Stimulated activated CD4-positive, alpha-beta T cell treated with anti-CD3 and anti-CD28 coated beads, Interleukin-2, amount 100 ng/mL, for 48 hours (primary cell): Measurements from ENCODE around the gene UCHL3.
A peak's percentile ranks its signal among the peaks of the same experiment; 100 is the strongest.

Source experiments
- DNase-seq, 2 donors: peaks; one replicate each; pipeline ENCODE4 v3.0.0-alpha.2; 2020

The UCHL3 gene

GRCh38 chr13:75550159-75550567, 572 bp downstream of the UCHL3 start:
- peak; percentile 16 to 27 for DNase-seq

GRCh38 chr13:75554464-75554863, 4.9 kb downstream of the UCHL3 start:
- DNase-seq = no peak

GRCh38 chr13:75554981-75555380, 5.4 kb downstream of the UCHL3 start:
- no peak for DNase-seq

- DNase-seq = no peak
These were observed 6.2 kb downstream of the UCHL3 start for GRCh38 chr13:75555836-75556235.

- DNase-seq = no peak
These were observed 7.4 kb downstream of the UCHL3 start for GRCh38 chr13:75556961-75557360.

GRCh38 chr13:75558145-75558840, 8.7 kb downstream of the UCHL3 start:
- DNase-seq = no peak

GRCh38 chr13:75566658-75567057, 17.1 kb downstream of the UCHL3 start:
- no peak for DNase-seq

- no peak for DNase-seq
These were observed 20.0 kb downstream of the UCHL3 start for GRCh38 chr13:75569576-75569975.

GRCh38 chr13:75579529-75579928, 29.9 kb downstream of the UCHL3 start:
- no peak for DNase-seq

- DNase-seq = no peak
These were observed 32.5 kb downstream of the UCHL3 start for GRCh38 chr13:75581874-75582640.

GRCh38 chr13:75583091-75583490, 33.5 kb downstream of the UCHL3 start:
- no peak for DNase-seq

- DNase-seq = no peak
These were observed 35.6 kb downstream of the UCHL3 start for GRCh38 chr13:75585153-75585552.

GRCh38 chr13:75587679-75588078, 38.1 kb downstream of the UCHL3 start:
- DNase-seq = no peak

- no peak for DNase-seq
These were observed 47.1 kb downstream of the UCHL3 start for GRCh38 chr13:75596657-75597182.

- no peak for DNase-seq
These were observed 50.8 kb downstream of the UCHL3 start for GRCh38 chr13:75600371-75600770.

- no peak for DNase-seq
These were observed 53.4 kb downstream of the UCHL3 start for GRCh38 chr13:75603038-75603437.

- no peak for DNase-seq
These were observed 57.9 kb downstream of the UCHL3 start for GRCh38 chr13:75607447-75607846.

- no peak for DNase-seq
These were observed 60.9 kb downstream of the UCHL3 start for GRCh38 chr13:75610466-75610865.

GRCh38 chr13:75612354-75612753, 62.8 kb downstream of the UCHL3 start:
- no peak for DNase-seq

GRCh38 chr13:75617230-75617629, 67.6 kb downstream of the UCHL3 start:
- DNase-seq = no peak

GRCh38 chr13:75618308-75618707, 68.7 kb downstream of the UCHL3 start:
- no peak for DNase-seq

GRCh38 chr13:75620020-75620419, 70.4 kb downstream of the UCHL3 start:
- no peak for DNase-seq

- no peak for DNase-seq
These were observed 71.6 kb downstream of the UCHL3 start for GRCh38 chr13:75621147-75621546.

GRCh38 chr13:75628801-75629200, 79.2 kb downstream of the UCHL3 start:
- DNase-seq = no peak
